MM.1S (cell line): Measurements from ENCODE around the gene IL4.

Source experiments
- CTCF ChIP-seq: fragments of 300-600 bp; sonication (generic); IDR thresholded peaks from 2 replicates; pipeline ENCODE4 v1.5.1; 2016; ENCODE audit warnings: antibody characterized with exemption, low read length, mixed read lengths
- EZH2 ChIP-seq: fragments of 300-600 bp; sonication (generic); optimal IDR thresholded peaks from 2 replicates; pipeline ENCODE3; 2017; ENCODE audit warnings: low read depth, mild to moderate bottlenecking, antibody characterized with exemption, low read length, mixed read lengths

- TF ChIP-seq CTCF (no peak), EZH2 (no peak)
Measured at GRCh38 chr5:132648355-132648754, 25.4 kb upstream of the IL4 start.
